AG08395 (cell line): ENCODE results near the gene AXIN2.
"Not testable (repeated sequence)": the region's sequence is repeated elsewhere in the genome, so short reads cannot be mapped to it uniquely, and the experiment has no call there.

Experiments
- DNase-seq: peaks from one replicate; pipeline ENCODE4 v3.0.0; 2012; ENCODE audit warnings: mixed read lengths, low spot score

AXIN2 gene

DNA sequence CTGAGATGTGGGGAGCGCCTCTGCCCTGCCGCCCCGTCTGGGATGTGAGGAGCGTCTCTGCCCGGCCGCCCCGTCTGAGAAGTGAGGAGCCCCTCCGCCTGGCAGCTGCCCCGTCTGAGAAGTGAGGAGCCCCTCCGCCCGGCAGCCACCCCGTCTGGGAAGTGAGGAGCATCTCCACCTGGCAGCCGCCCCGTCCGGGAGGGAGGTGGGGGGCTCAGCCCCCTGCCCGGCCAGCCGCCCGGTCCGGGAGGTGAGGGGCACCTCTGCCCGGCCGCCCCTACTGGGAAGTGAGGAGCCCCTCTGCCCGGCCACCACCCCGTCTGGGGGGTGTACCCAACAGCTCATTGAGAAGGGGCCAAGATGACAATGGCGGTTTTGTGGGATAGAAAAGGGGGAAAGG, 77.0 kb downstream of the AXIN2 start:
- not testable (repeated sequence) for DNase-seq

DNA sequence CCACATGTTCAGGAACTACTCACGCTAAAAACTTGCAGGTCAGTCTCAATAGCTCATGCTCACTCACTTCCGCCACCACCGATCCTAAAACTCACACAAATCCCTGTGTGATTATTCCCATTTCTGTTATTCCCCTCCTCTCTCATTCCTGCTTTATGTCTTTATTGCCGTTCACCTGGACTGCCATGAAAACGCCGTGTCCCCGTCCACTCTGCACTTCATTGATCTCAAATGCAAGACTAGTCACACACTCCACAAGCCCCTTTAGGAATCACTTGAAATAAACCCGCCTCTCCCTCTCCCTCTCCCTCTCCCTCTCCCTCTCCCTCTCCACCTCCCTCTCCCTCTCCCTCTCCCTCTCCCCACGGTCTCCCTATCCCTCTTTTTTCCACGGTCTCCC, 78.0 kb downstream of the AXIN2 start:
- no peak for DNase-seq

DNA sequence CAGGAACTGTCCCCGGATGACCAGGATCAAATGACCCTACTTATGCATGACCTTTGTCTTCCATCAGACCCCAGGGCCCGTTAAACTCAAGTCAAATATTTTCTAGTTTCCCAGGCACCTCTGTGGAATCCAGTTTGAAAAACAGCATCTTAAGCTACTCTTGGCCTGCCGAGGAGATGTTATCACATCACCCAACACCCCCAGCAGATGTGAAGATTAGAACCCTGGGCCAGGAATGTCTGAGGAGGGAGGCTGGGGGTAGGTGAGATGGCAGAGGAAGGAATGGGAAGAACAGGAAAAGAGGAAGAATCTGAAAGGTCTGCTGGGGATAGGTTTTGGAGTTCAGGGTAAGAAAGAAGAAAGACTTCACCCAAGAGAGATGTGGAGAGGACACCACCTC, 79.2 kb downstream of the AXIN2 start:
- DNase-seq: no peak

DNA sequence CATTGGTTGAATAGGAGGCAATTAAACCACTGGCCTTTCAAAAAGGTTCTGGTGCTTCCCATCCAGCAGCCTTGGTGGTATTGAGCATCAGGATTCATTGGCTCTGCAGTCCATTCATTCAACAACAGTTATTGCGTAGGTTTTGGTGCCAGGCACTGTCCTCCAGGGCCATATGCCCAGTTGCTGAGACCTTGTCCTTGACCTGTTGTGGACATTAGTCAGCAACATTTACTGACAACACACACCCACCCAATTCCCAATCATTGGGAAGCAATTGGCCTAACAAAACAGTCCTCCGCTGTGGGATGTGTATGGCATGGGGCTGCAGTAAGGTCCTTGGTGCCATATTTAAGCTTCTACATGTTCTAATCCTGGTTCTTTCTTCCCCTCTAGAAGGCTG, 82.2 kb downstream of the AXIN2 start:
- DNase-seq: no peak
